Activated T-helper 9 cell treated with anti-CD3 and anti-CD28 coated beads, Interleukin-2, amount 50 U/mL, for 16 hours (primary cell): ENCODE measurements around the gene CFAP77.
A peak's percentile ranks its signal among the peaks of the same experiment; 100 is the strongest.

Experiments used
- DNase-seq: peaks from one replicate; pipeline ENCODE4 v3.0.0-alpha.2; 2020; ENCODE audit warnings: low read depth

The CFAP77 gene

GRCh38 chr9:132489536-132489935 lies 79.5 kb downstream of the CFAP77 start:
- DNase-seq: no peak

GRCh38 chr9:132494857-132495256 lies 84.8 kb downstream of the CFAP77 start:
- no peak for DNase-seq

- no peak for DNase-seq
Observed at GRCh38 chr9:132497731-132498130, 87.7 kb downstream of the CFAP77 start.

GRCh38 chr9:132498531-132499210 lies 88.7 kb downstream of the CFAP77 start:
- no peak for DNase-seq

GRCh38 chr9:132499251-132499650 lies 89.2 kb downstream of the CFAP77 start:
- DNase-seq: no peak

- no peak for DNase-seq
Observed at GRCh38 chr9:132500193-132500592, 90.2 kb downstream of the CFAP77 start.

GRCh38 chr9:132502480-132502879 lies 92.5 kb downstream of the CFAP77 start:
- DNase-seq: no peak

GRCh38 chr9:132503116-132503515 lies 93.1 kb downstream of the CFAP77 start:
- no peak for DNase-seq

- DNase-seq: no peak
Observed at GRCh38 chr9:132504488-132504887, 94.5 kb downstream of the CFAP77 start.

GRCh38 chr9:132505991-132506655 lies 96.1 kb downstream of the CFAP77 start:
- no peak for DNase-seq

- no peak for DNase-seq
Observed at GRCh38 chr9:132506977-132507669, 97.1 kb downstream of the CFAP77 start.

GRCh38 chr9:132507670-132508469 lies 97.9 kb downstream of the CFAP77 start:
- peak; percentile 36 for DNase-seq

- no peak for DNase-seq
Observed at GRCh38 chr9:132509928-132510874, 100.2 kb downstream of the CFAP77 start.

- DNase-seq: no peak
Observed at GRCh38 chr9:132511191-132511999, 101.4 kb downstream of the CFAP77 start.

- DNase-seq: no peak
Observed at GRCh38 chr9:132513416-132513815, 103.4 kb downstream of the CFAP77 start.

- no peak for DNase-seq
Observed at GRCh38 chr9:132514011-132514744, 104.2 kb downstream of the CFAP77 start.

GRCh38 chr9:132514821-132515220 lies 104.8 kb downstream of the CFAP77 start:
- no peak for DNase-seq

- no peak for DNase-seq
Observed at GRCh38 chr9:132516301-132516700, 106.3 kb downstream of the CFAP77 start.

GRCh38 chr9:132516911-132517310 lies 106.9 kb downstream of the CFAP77 start:
- DNase-seq: no peak
